Measurements from ENCODE around the gene FNBP1L.

The FNBP1L gene

DNA sequence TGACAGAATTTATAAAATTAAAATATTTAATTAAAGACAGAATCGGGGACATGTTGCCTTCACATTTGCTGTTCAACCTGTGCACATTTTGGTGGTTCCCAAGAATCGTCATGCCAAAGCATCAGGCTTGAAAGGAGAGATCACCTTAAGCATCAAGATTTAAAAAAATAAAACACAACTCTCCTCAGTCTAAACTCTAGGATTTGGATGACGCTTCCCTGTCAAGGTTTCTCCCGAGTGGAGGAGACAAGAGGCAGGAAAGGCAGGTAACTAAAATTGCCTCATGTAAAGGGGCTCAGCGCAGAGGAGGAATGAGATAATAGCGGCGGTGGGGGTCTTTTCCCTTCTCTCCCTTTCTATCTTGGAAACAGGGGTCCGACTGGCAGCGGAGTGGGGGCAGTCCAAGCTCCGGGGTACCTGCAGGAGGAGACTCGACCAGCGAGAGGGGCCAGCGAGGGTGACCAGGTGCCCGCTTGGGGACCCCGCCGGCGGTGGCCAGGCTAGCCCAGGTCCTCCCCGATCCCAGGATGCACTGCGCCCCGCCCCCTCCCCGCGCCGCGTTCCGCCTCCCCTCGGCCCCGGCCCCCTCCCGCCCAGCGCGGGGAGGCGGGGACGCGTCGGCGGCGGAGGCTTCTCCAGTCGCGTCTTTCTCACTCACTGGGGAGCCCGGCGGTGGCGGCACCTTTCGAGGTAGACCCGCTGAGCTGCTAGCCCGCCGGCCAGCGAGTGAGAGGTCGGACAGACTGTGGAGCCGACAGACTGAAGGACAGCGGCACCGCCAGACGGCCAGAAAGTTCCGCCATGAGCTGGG, at the start of gene FNBP1L:
Gene FNBP1L (plus strand): TSS at position 638 of the 811 bp plus-strand sequence. CDS start 164 bp downstream, at position 802.
- DNase-seq = peak; percentile 38

GRCh38 chr1:93399781-93400180, 48.1 kb upstream of the FNBP1L start:
- DNase-seq = no peak

DNA sequence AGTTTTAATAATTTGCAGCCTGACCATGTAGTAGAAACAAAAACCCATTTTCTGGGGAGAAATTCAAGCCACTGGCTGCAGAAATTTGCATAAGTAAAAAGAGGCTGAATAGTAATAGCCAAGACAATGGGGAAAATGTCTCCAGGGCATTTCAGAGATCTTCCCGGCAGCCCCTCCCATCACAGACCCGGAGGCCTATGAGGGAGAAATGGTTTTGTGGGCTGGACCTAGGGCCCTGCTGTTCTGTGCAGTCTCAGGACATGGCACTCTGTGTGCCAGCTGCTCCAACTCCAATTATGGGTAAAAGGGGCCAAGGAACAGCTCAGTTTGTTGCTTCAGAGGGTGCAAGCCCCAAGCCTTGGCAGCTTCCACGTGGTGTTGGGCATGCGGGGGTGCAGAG, 39.7 kb upstream of the FNBP1L start:
- DNase-seq = no peak

GRCh38 chr1:93411000-93411399, 36.9 kb upstream of the FNBP1L start:
- no peak for DNase-seq

GRCh38 chr1:93414749-93415148, 33.2 kb upstream of the FNBP1L start:
- no peak for DNase-seq

- no peak for DNase-seq
Measured at GRCh38 chr1:93415296-93415695, 32.6 kb upstream of the FNBP1L start.

GRCh38 chr1:93416183-93416582, 31.7 kb upstream of the FNBP1L start:
- DNase-seq = no peak

DNA sequence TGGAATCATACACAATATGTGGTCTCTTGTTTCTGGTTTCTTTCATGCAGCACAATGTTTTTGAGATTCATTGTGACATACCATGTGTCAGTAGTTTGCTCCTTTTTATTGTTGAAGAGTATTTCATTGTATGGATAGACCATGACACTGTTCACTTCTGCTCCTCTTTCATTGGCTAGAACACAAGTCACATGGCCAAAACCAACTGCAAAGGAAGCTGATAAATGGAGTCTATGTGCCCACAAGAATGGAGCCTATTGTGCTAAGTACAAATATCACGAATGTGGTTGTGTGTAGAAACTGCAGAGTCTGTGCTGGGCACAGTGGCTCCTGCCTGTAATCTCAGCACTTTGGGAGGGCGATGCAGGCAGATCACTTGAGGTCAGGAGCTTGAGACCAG, 28.6 kb upstream of the FNBP1L start:
- DNase-seq = no peak

- no peak for DNase-seq
Measured at GRCh38 chr1:93420400-93420799, 27.5 kb upstream of the FNBP1L start.

DNA sequence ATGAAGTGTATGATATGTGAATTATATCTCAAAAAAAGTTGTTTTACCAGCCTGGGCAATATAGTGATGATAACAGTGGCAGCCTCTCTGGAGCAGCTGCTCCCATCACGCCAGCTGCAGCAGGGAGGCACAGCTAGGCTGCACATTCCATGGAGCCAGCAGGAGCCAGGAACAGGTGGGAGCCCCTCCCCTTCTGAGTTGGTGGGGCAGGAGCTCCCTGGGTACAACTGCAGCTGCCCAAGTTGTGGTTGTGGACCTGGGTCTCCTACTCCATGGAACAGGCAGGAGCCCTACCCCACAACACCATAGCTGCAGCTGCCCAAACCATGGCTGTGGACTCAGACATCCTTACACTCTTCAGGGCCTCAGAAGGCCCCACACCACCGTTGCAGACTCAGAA, 21.7 kb upstream of the FNBP1L start:
- DNase-seq = no peak

DNA sequence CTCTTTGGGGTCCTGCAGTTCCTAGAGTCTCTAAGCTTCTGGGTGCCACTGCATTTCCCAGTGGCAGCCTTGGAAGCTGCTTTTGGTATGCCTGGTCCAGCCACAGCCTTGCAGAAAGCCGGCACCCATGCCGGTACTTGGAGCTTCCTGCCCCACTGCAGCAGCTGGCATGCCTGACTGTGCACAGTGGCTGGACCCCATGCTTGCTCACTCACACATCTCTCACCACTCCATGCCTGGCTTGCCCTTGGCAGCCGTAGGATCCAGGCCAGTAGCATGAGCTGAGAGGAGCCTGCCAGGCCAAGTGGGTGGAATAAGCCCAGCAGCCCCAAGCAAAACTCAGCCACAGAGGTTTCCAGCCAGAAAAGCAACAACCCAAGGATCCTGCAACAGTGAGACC, 20.3 kb upstream of the FNBP1L start:
- no peak for DNase-seq

DNA sequence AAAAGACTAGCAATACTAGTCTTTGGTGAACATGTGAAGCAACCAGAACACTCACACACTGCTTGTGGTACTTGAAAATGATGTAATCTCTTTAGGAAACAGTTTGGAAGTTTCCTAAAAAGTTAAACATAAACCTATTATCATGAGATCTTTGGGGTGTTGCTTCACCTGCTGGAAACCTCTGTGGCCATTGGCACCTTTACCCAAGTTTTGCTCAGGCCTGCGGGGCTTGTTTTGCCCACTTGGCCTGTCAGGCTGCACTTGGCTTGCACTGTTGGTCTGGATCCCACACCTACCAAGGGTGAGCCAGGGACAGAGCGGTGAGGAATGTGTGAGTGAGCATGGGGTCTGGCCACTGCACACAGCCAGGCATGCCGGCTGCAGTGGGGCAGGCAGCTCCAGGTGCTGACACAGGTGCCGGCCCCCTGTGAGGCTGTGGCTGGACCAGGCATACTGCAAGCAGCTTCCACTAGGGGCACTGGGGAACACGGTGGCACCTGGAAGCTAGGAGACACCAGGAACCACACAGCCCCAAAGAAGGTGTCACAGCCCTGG, 14.4 kb upstream of the FNBP1L start:
- no peak for DNase-seq

GRCh38 chr1:93434088-93434487, 13.8 kb upstream of the FNBP1L start:
- DNase-seq = no peak

GRCh38 chr1:93434987-93435386, 12.9 kb upstream of the FNBP1L start:
- DNase-seq = no peak

- no peak for DNase-seq
Measured at GRCh38 chr1:93435443-93435842, 12.5 kb upstream of the FNBP1L start.

DNA sequence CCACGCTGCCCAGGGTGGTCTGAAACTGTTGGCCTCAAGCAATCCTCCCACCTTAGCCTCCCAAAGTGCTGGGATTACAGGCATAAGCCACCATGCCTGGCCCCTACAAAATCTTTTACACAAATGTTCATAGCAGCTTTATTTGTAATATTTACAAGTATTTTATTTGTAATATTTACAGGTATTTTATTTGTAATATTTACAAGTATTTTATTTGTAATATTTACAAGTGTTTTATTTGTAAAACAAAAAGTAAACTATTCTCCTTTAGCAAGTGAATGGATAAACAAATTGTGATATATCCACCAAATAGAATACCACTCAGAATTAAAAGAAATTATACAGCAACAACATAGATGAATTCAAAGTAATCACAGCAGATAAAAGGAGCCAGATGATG, 11.4 kb upstream of the FNBP1L start:
- no peak for DNase-seq

DNA sequence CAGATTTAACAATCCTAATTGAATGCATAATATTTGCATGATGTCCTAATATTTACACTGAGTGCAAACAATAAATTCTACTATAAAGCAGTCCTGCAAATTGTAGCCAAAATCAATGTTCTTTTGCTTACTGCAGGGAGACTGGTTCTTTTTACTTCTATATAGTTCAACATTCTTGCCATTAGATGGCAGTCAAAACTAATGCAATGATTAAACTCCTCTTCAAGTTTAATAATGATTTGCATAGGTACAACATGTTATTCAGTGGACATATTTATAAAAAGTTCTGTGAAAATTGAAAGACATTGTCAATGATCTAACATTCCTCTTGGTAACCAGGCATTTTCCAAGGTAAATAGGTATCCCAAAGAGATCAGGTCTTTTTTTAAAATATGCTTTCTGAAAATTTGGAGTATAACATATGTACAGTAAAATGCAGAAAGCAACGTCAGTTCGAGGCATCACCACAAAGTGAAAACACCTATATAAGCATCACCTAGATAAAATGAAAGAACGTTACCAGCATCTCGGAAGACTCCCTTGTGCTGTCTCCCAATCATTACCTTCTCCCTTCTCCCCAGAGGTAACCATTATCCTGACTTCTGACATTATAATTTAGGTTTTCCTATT, 9.8 kb upstream of the FNBP1L start:
- no peak for DNase-seq

DNA sequence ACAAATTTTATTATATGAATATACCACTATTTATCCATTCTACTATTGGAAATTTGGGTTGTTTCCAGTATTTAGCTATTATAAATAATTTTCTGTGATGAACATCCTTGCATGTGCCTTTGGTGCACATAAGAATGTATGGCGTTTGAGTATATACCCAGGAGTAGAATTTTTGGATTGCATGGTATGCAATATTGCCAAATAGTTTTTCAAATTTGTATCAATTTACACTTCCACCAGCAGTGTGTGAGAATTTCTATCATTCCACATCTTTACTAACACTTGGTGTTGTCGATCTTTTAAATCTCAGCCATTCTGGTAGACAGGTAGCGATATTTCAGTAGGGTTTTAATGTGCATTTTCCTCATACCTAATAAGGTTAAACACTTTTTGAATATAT, 9.2 kb upstream of the FNBP1L start:
- DNase-seq = no peak

DNA sequence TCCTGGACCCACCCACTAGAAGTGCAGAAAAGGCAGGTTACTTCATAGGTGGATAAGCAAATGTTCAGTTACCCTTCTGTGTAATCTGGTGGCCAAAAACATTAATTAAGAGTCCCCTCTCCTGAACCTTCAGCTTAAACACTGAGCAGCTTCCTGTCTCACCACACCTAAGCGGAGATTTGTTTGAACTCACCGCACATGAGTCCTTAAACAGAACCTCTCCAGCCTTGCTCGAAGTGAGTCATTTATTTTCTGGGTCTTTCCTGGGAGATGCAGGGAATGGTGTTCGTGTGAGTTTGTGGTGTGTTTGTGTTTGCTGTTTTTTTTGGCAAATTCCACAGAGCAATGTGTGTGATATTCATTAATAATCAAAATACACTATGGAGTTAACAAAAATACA, 7.6 kb upstream of the FNBP1L start:
- no peak for DNase-seq

- DNase-seq = no peak
Measured at GRCh38 chr1:93440706-93441105, 7.2 kb upstream of the FNBP1L start.

GRCh38 chr1:93441589-93441988, 6.3 kb upstream of the FNBP1L start:
- DNase-seq = no peak

DNA sequence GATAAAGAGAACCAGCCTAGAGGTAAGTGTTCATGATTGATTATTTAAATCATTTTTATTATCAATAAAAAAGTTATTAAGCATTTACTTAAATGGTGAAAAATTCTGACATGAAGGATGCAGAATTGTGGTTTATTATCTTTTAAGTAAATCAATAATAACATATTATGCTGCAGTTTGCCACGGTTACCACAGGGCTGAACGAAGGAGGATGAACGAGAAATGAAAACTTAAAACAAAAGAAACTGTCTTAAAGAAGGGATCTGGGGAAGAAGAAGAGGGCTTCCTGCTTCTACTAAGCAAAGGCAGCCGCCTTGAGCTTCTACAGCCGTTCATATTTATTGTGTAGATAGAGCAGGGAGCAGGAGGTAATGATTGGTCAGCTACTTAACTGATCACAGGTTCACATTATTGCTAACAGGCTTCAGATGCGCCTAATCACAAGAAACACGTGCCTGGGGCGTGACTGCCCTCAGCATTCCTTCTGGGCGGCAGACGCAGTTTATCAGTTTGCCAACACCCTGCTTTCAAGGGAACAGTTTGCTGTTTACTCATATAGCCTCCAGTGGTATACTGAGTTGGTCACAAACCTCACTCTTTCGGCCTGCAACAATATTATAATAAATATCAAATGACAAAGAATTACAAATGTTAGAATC, 5.8 kb upstream of the FNBP1L start:
- no peak for DNase-seq

GRCh38 chr1:93442741-93443140, 5.2 kb upstream of the FNBP1L start:
- DNase-seq = no peak

DNA sequence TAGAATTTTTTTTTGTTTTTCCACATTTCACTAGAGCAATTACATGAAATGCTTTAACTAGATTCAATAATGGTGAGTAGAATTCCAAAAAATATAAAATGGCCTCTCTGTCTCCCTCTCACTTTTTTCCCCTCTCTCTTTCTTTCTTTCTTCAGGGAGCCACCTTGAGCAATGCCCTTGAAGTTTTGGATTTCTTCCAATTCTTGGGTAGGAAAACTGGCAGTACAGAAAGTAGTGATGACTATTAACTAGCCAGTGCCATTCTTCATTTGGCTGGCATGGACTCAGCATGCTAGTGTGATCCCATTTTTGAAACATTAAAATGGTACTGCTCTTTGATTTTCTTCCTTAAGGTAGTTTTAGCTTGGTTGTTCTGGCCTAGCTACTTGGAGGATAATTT, 4.5 kb upstream of the FNBP1L start:
- no peak for DNase-seq
